SK-N-SH (cell line): ENCODE data around the gene CLEC16A.

Experiments
- CTCF ChIP-seq: fragments of 200-600 bp; sonication (generic); IDR thresholded peaks from 2 replicates; pipeline ENCODE4 v1.6.1; 2017; ENCODE audit warnings: antibody characterized with exemption, mild to moderate bottlenecking, moderate library complexity
- GATA2 ChIP-seq: sonication (generic); formaldehyde crosslinking; IDR thresholded peaks from 2 replicates; pipeline ENCODE4 v1.5.0; 2020; ENCODE audit warnings: mild to moderate bottlenecking, missing genetic modification reagents
- POLR2AphosphoS5 ChIP-seq: IDR thresholded peaks from 2 replicates; pipeline ENCODE4 v1.6.1; 2012; ENCODE audit warnings: low read depth, low read length
- RAD21 ChIP-seq: IDR thresholded peaks from 2 replicates; pipeline ENCODE4 v1.6.1; 2012; ENCODE audit warnings: mild to moderate bottlenecking, low read length
- REST ChIP-seq: IDR thresholded peaks from 2 replicates; pipeline ENCODE4 v1.6.1; 2012; ENCODE audit warnings: mild to moderate bottlenecking, low read depth, low read length, moderate library complexity

GRCh38 chr16:11064202-11064540 is 119.8 kb downstream of the CLEC16A start:
- TF ChIP-seq CTCF (no peak), POLR2AphosphoS5 (no peak), RAD21 (no peak), GATA2 (CRISPR knock-in tag) (no peak), REST (no peak)
